ENCODE data around the gene FOXF1. TPM values are rescaled to one million over a fixed set of nuclear protein-coding genes. Genes with fewer than 3 reads are reported as not detected.

The FOXF1 gene
- polyA plus RNA-seq, 1 donor (not counting 4 experiments of a cell fraction or from before 2014, with no cell fraction given) = not detected

- no peak overlapping the region for H2AFZ ChIP-seq (ENCODE audit: control insufficient read depth, low read length)
- H4K20me1 ChIP-seq (ENCODE audit: control insufficient read depth, extremely low read depth, insufficient read depth, low read length) = no peaks in the 10 kb centered on the region
- no peaks in the 10 kb centered on the region for H3K27me3 ChIP-seq (ENCODE audit: control insufficient read depth, extremely low read depth, insufficient read depth, low read length)
- DNase-seq (ENCODE audit: low read depth, low spot score) (no peak), FAIRE-seq (no peak)
- TF ChIP-seq CTCF (optimal IDR thresholded peaks at IDR 0.05 in 1 of 3, IDR thresholded peaks at IDR 0.05 in 1 of 3, conservative IDR thresholded peaks at IDR 0.05 in 1 of 3; ENCODE audit: extremely low read depth in 1 of 3, insufficient read depth in 2 of 3, low read length in 3 of 3) = no peak
- no peak for TF ChIP-seq EZH2 (IDR thresholded peaks at IDR 0.05; ENCODE audit: low read length)
- H3K36me3 ChIP-seq (ENCODE audit: control insufficient read depth in 2 of 2, extremely low read depth in 1 of 2, insufficient read depth in 2 of 2, low read length in 2 of 2) = peaks cover 15 to 36% of the 10 kb centered on the region in 2 experiments
- H3K79me2 ChIP-seq (ENCODE audit: control insufficient read depth, insufficient read depth, low read length) = no peaks in the 10 kb centered on the region
- dilution Hi-C loops (cut with MboI; ENCODE audit: extremely low pct_ligation_motif_present, low sequenced_read_pairs) = no loop called here
- no peak overlapping the region for H3K27ac ChIP-seq (ENCODE audit: control insufficient read depth, insufficient read depth, low read length)
- no peaks in the 10 kb centered on the region for H3K9me1 ChIP-seq (ENCODE audit: control insufficient read depth, extremely low read depth, insufficient read depth, low read length)
- H3K4me3 ChIP-seq (ENCODE audit: control insufficient read depth in 2 of 3, extremely low read depth in 1 of 3, insufficient read depth in 2 of 3, low read depth in 1 of 3, low read length in 3 of 3) = no peak overlapping the region
- H3K4me1 ChIP-seq (ENCODE audit: control insufficient read depth, extremely low read depth, insufficient read depth, low read length) = no peaks in the 10 kb centered on the region
- no peaks in the 10 kb centered on the region for H3K9me3 ChIP-seq (ENCODE audit: control insufficient read depth, low read depth, low read length)
- no peak overlapping the region for H3K9ac ChIP-seq (ENCODE audit: control insufficient read depth, extremely low read depth, insufficient read depth, low read length)
- H3K4me2 ChIP-seq (ENCODE audit: control insufficient read depth, extremely low read depth, insufficient read depth, low read depth, low read length) = no peak overlapping the region
Observed at GRCh38 chr16:86545481-86545880, 35.2 kb downstream of the FOXF1 start.

GRCh38 chr16:86545954-86546637 lies 35.8 kb downstream of the FOXF1 start:
- Histone ChIP-seq H4K20me1 (ENCODE audit: control insufficient read depth, extremely low read depth, insufficient read depth, low read length) (no peaks in the 10 kb centered on the region), H3K4me3 (ENCODE audit: control insufficient read depth in 2 of 3, extremely low read depth in 1 of 3, insufficient read depth in 2 of 3, low read depth in 1 of 3, low read length in 3 of 3) (no peak overlapping the region), H3K4me2 (ENCODE audit: control insufficient read depth, extremely low read depth, insufficient read depth, low read depth, low read length) (no peak overlapping the region), H3K79me2 (ENCODE audit: control insufficient read depth, insufficient read depth, low read length) (no peaks in the 10 kb centered on the region), H2AFZ (ENCODE audit: control insufficient read depth, low read length) (no peak overlapping the region), H3K36me3 (ENCODE audit: control insufficient read depth in 2 of 2, extremely low read depth in 1 of 2, insufficient read depth in 2 of 2, low read length in 2 of 2) (peaks cover 12 to 34% of the 10 kb centered on the region in 2 experiments), H3K9ac (ENCODE audit: control insufficient read depth, extremely low read depth, insufficient read depth, low read length) (no peak overlapping the region), H3K4me1 (ENCODE audit: control insufficient read depth, extremely low read depth, insufficient read depth, low read length) (no peaks in the 10 kb centered on the region), H3K27me3 (ENCODE audit: control insufficient read depth, extremely low read depth, insufficient read depth, low read length) (no peaks in the 10 kb centered on the region), H3K9me1 (ENCODE audit: control insufficient read depth, extremely low read depth, insufficient read depth, low read length) (no peaks in the 10 kb centered on the region), H3K27ac (ENCODE audit: control insufficient read depth, insufficient read depth, low read length) (no peak overlapping the region), H3K9me3 (ENCODE audit: control insufficient read depth, low read depth, low read length) (no peaks in the 10 kb centered on the region)
- no peak for FAIRE-seq
- dilution Hi-C loops (cut with MboI; ENCODE audit: extremely low pct_ligation_motif_present, low sequenced_read_pairs) = no loop called here
- TF ChIP-seq CTCF (optimal IDR thresholded peaks at IDR 0.05 in 1 of 3, IDR thresholded peaks at IDR 0.05 in 1 of 3, conservative IDR thresholded peaks at IDR 0.05 in 1 of 3; ENCODE audit: extremely low read depth in 1 of 3, insufficient read depth in 2 of 3, low read length in 3 of 3) (no peak), EZH2 (IDR thresholded peaks at IDR 0.05; ENCODE audit: low read length) (no peak)
- DNase-seq (ENCODE audit: low read depth, low spot score) = no peak

Data from keratinocyte (primary cell).